SK-N-SH treated with all-trans-retinoic acid at 6 μM for 48 hours (cell line): ENCODE results near the gene PKD1.

Experiments
- ATAC-seq: fragments of 200-7000 bp; cut with Tn5 transposase; 3 replicates; pipeline ENCODE4 v1.9.1; 2020; ENCODE audit warnings: mild to moderate bottlenecking, moderate library complexity
- BACH2 ChIP-seq: fragments of 250-450 bp; sonication (Bioruptor Pico); IDR thresholded peaks from 2 replicates; pipeline ENCODE4 v1.9.0; 2021; ENCODE audit warnings: mild to moderate bottlenecking, borderline replicate concordance
- CREB5 ChIP-seq: fragments of 250-450 bp; sonication (Bioruptor Pico); IDR thresholded peaks from 2 replicates; pipeline ENCODE4 v1.5.1; 2020; ENCODE audit warnings: low read depth, mild to moderate bottlenecking, moderate library complexity
- CSDC2 ChIP-seq: fragments of 250-450 bp; sonication (Bioruptor Pico); IDR thresholded peaks from 2 replicates; pipeline ENCODE4 v1.5.0; 2020; ENCODE audit warnings: mild to moderate bottlenecking, moderate library complexity
- CSRNP3 ChIP-seq: fragments of 250-450 bp; sonication (Bioruptor Pico); IDR thresholded peaks from 2 replicates; pipeline ENCODE4 v1.5.1; 2021; ENCODE audit warnings: mild to moderate bottlenecking, moderate library complexity
- ESRRG ChIP-seq: fragments of 250-450 bp; sonication (Bioruptor Pico); IDR thresholded peaks from 2 replicates; pipeline ENCODE4 v1.6.1; 2021; ENCODE audit warnings: mild to moderate bottlenecking
- GLIS3 ChIP-seq: fragments of 250-450 bp; sonication (Bioruptor Pico); IDR thresholded peaks from 2 replicates; pipeline ENCODE4 v1.5.0; 2020; ENCODE audit warnings: mild to moderate bottlenecking, moderate library complexity
- ISL1 ChIP-seq: fragments of 250-450 bp; sonication (Bioruptor Pico); IDR thresholded peaks from 2 replicates; pipeline ENCODE4 v2.1.2; 2022; ENCODE audit warnings: mild to moderate bottlenecking, moderate library complexity
- OSR1 ChIP-seq: fragments of 250-450 bp; sonication (Bioruptor Pico); IDR thresholded peaks from 2 replicates; pipeline ENCODE4 v1.8.0; 2022; ENCODE audit warnings: moderate library complexity, mild to moderate bottlenecking, inconsistent platforms
- PATZ1 ChIP-seq: fragments of 250-450 bp; sonication (Bioruptor Pico); IDR thresholded peaks from 2 replicates; pipeline ENCODE4 v1.8.0; 2020; ENCODE audit warnings: mild to moderate bottlenecking, moderate library complexity, borderline replicate concordance
- POU6F1 ChIP-seq: fragments of 250-450 bp; sonication (Bioruptor Pico); IDR thresholded peaks from 2 replicates; pipeline ENCODE4 v1.8.0; 2021; ENCODE audit warnings: low read depth, mild to moderate bottlenecking, moderate library complexity, borderline replicate concordance
- PPARA ChIP-seq: fragments of 250-450 bp; sonication (Bioruptor Pico); IDR thresholded peaks from 2 replicates; pipeline ENCODE4 v1.5.0; 2020; ENCODE audit warnings: mild to moderate bottlenecking, borderline replicate concordance
- RARB ChIP-seq: fragments of 250-450 bp; sonication (Bioruptor Pico); IDR thresholded peaks from 2 replicates; pipeline ENCODE4 v1.8.0; 2021; ENCODE audit warnings: mild to moderate bottlenecking, moderate library complexity
- SNAI2 ChIP-seq: fragments of 250-450 bp; sonication (Bioruptor Pico); IDR thresholded peaks from 2 replicates; pipeline ENCODE4 v1.5.0; 2020; ENCODE audit warnings: mild to moderate bottlenecking, moderate library complexity
- TOX ChIP-seq: fragments of 250-450 bp; sonication (Bioruptor Pico); IDR thresholded peaks from 2 replicates; pipeline ENCODE4 v1.8.0; 2021; ENCODE audit warnings: mild to moderate bottlenecking, moderate library complexity, borderline replicate concordance
- TSHZ2 ChIP-seq: fragments of 250-450 bp; sonication (Bioruptor Pico); IDR thresholded peaks from 2 replicates; pipeline ENCODE4 v1.5.0; 2020; ENCODE audit warnings: mild to moderate bottlenecking, moderate library complexity
- ZFP3 ChIP-seq: fragments of 250-450 bp; sonication (Bioruptor Pico); IDR thresholded peaks from 2 replicates; pipeline ENCODE4 v1.5.0; 2020; ENCODE audit warnings: mild to moderate bottlenecking, moderate library complexity
- ZFP30 ChIP-seq: fragments of 450-650 bp; formaldehyde crosslinking; IDR thresholded peaks from 2 replicates; pipeline ENCODE4 v1.5.0; 2022; ENCODE audit warnings: mild to moderate bottlenecking, moderate library complexity
- ZNF565 ChIP-seq: fragments of 450-650 bp; formaldehyde crosslinking; conservative IDR thresholded peaks from 2 replicates; pipeline ENCODE4 v1.5.0; 2020; ENCODE audit warnings: low read depth, mild to moderate bottlenecking, moderate library complexity
- ZNF8 ChIP-seq: fragments of 450-650 bp; formaldehyde crosslinking; IDR thresholded peaks from 2 replicates; pipeline ENCODE4 v1.5.0; 2020; ENCODE audit warnings: mild to moderate bottlenecking, moderate library complexity

The PKD1 gene

GRCh38 chr16:2042171-2042985 lies 93.3 kb downstream of the PKD1 start:
- no peak for ATAC-seq
- TF ChIP-seq ZNF565, result no peak
- TF ChIP-seq ZNF8 (CRISPR knock-in tag), result no peak
- no peak for TF ChIP-seq TSHZ2 (CRISPR knock-in tag)
- TF ChIP-seq CREB5 (CRISPR knock-in tag), result no peak
- TF ChIP-seq ZFP30, result no peak
- TF ChIP-seq BACH2 (CRISPR knock-in tag), result no peak
- no peak for TF ChIP-seq OSR1 (CRISPR knock-in tag)
- TF ChIP-seq ESRRG (CRISPR knock-in tag), result no peak
- no peak for TF ChIP-seq TOX
- no peak for TF ChIP-seq POU6F1 (CRISPR knock-in tag)
- TF ChIP-seq ZFP3 (CRISPR knock-in tag), result no peak
- no peak for TF ChIP-seq ISL1 (CRISPR knock-in tag)
- no peak for TF ChIP-seq PATZ1

GRCh38 chr16:2040787-2041522 lies 94.7 kb downstream of the PKD1 start:
- ATAC-seq, result peak; percentile 7; the same call in 2 of the 3 replicates
- TF ChIP-seq ZNF565, result no peak
- TF ChIP-seq PATZ1, result no peak
- no peak for TF ChIP-seq ISL1 (CRISPR knock-in tag)
- no peak for TF ChIP-seq SNAI2 (CRISPR knock-in tag)
- no peak for TF ChIP-seq BACH2 (CRISPR knock-in tag)
- no peak for TF ChIP-seq RARB (CRISPR knock-in tag)
- no peak for TF ChIP-seq TOX
- TF ChIP-seq PPARA (CRISPR knock-in tag), result no peak
- TF ChIP-seq ZNF8 (CRISPR knock-in tag), result no peak
- no peak for TF ChIP-seq ESRRG (CRISPR knock-in tag)
- TF ChIP-seq CSDC2, result no peak
- TF ChIP-seq ZFP30, result no peak

GRCh38 chr16:2040041-2040786 lies 95.5 kb downstream of the PKD1 start:
- no peak for ATAC-seq
- TF ChIP-seq CSRNP3 (no peak), ZFP30 (no peak), ESRRG (CRISPR knock-in tag) (no peak), GLIS3 (CRISPR knock-in tag) (no peak), TSHZ2 (CRISPR knock-in tag) (no peak), ZNF8 (CRISPR knock-in tag) (no peak), BACH2 (CRISPR knock-in tag) (no peak), OSR1 (CRISPR knock-in tag) (no peak), TOX (no peak)
